A673 (cell line): ENCODE measurements around the gene GALNT18.

Experiments
- EZH2 ChIP-seq: fragments of 200-600 bp; sonication (generic); IDR thresholded peaks from 2 replicates; pipeline ENCODE4 v1.6.1; 2017; ENCODE audit warnings: borderline replicate concordance, low read depth, mild to moderate bottlenecking, mixed read lengths, antibody characterized with exemption, low read length; ENCODE audit not compliant: poor library complexity, severe bottlenecking
- TF ChIP-seq, protein P1 (sequence below): fragments of 300-800, 200-600 bp; sonication (generic); conservative IDR thresholded peaks from 2 replicates; pipeline ENCODE4 v1.5.1; 2017; ENCODE audit warnings: low read depth, mild to moderate bottlenecking, antibody characterized with exemption, low read length, moderate library complexity, mixed read lengths

DNA sequence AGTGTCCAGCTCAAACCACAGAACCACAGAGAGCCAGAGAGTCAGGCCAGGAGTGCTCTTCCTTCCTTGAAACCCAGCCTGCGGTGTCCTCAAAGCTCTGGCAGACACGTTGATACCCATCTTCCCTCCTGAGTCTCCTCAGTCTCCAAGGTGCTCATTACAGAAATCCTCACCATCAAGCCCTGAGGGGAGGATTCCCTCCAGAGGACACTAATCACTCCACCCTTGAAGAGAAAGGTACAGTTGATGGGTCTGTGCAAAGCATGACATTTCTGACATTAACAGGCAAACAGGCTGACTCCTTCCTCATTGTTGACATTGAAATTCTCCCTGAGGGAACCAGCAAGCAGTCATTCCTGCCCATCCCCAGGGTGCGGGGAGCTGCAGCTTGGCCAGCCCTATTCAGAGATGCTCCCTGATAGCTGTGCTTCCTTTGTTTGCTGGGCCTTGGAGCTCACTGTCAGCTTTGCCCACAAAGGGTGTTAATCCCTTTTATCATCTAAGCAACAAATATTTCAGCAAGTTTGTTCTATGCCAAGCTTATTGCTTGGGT is 167.1 kb downstream of the GALNT18 start:
- TF ChIP-seq, protein P1, sequence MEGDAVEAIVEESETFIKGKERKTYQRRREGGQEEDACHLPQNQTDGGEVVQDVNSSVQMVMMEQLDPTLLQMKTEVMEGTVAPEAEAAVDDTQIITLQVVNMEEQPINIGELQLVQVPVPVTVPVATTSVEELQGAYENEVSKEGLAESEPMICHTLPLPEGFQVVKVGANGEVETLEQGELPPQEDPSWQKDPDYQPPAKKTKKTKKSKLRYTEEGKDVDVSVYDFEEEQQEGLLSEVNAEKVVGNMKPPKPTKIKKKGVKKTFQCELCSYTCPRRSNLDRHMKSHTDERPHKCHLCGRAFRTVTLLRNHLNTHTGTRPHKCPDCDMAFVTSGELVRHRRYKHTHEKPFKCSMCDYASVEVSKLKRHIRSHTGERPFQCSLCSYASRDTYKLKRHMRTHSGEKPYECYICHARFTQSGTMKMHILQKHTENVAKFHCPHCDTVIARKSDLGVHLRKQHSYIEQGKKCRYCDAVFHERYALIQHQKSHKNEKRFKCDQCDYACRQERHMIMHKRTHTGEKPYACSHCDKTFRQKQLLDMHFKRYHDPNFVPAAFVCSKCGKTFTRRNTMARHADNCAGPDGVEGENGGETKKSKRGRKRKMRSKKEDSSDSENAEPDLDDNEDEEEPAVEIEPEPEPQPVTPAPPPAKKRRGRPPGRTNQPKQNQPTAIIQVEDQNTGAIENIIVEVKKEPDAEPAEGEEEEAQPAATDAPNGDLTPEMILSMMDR = no peak
- no peak for TF ChIP-seq EZH2
